H1 (cell line): ENCODE data around the gene MASP1.

Experiments used
- YY1 ChIP-seq: IDR thresholded peaks from 2 replicates; pipeline ENCODE4 v1.6.1; 2011; ENCODE audit warnings: low read depth, mild to moderate bottlenecking, low read length
- TF ChIP-seq, protein P1 (sequence below), 3 experiments: IDR thresholded peaks; 1 replicate in 2 of 3; 2 replicates in 1 of 3; pipeline versions ENCODE4 v1.5.1 to v1.6.1; 2011; ENCODE audit warnings: low read length in 3 of 3, mild to moderate bottlenecking in 3 of 3, inconsistent platforms in 2 of 3, low read depth in 1 of 3, moderate library complexity in 1 of 3; ENCODE audit not compliant: insufficient read depth in 1 of 3; ENCODE audit errors: control extremely low read depth in 1 of 3

- TF ChIP-seq, protein P1, sequence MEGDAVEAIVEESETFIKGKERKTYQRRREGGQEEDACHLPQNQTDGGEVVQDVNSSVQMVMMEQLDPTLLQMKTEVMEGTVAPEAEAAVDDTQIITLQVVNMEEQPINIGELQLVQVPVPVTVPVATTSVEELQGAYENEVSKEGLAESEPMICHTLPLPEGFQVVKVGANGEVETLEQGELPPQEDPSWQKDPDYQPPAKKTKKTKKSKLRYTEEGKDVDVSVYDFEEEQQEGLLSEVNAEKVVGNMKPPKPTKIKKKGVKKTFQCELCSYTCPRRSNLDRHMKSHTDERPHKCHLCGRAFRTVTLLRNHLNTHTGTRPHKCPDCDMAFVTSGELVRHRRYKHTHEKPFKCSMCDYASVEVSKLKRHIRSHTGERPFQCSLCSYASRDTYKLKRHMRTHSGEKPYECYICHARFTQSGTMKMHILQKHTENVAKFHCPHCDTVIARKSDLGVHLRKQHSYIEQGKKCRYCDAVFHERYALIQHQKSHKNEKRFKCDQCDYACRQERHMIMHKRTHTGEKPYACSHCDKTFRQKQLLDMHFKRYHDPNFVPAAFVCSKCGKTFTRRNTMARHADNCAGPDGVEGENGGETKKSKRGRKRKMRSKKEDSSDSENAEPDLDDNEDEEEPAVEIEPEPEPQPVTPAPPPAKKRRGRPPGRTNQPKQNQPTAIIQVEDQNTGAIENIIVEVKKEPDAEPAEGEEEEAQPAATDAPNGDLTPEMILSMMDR (IDR thresholded peaks at IDR 0.05; ENCODE audit: control extremely low read depth in 1 of 3, insufficient read depth in 1 of 3, low read depth in 1 of 3, low read length in 3 of 3): no peak
- no peak for TF ChIP-seq YY1
Measured at GRCh38 chr3:187269486-187269885, 22.1 kb downstream of the MASP1 start.
